Measurements from ENCODE around the gene CPT2.
A peak's percentile ranks its signal among the peaks of the same experiment; 100 is the strongest.

Gene CPT2

GRCh38 chr1:53196485-53197290, at the start of gene CPT2:
CPT2 (plus strand) TSS chr1:53196824; CDS start chr1:53196944, 120 bp downstream.
- in situ Hi-C loops (cut with MboI; ENCODE audit: low sequenced_read_pairs), result loop anchor here (25.0 kb wide), 1 partner anchor 284 kb away; the partner anchor contains the start of gene ECHDC2
- Histone ChIP-seq H3K9me3 (no peaks in the 10 kb centered on the region), H3K4me1 (peaks cover 8% of the 10 kb centered on the region), H3K36me3 (replicated peaks) (peaks cover 14% of the 10 kb centered on the region), H3K27me3 (ENCODE audit: low read depth) (no peaks in the 10 kb centered on the region), H3K4me3 (peak within 1 kb of the TSS; percentile 61)
- DNase-seq (ENCODE audit: low spot score in 2 of 2), result peak; percentile 88 to 96

GRCh38 chr1:53147174-53147573, 49.5 kb upstream of the CPT2 start:
- no peak for DNase-seq (ENCODE audit: low spot score in 2 of 2)
- Histone ChIP-seq H3K27me3 (ENCODE audit: low read depth) (no peaks in the 10 kb centered on the region), H3K36me3 (replicated peaks) (no peaks in the 10 kb centered on the region), H3K4me3 (no peak overlapping the region), H3K4me1 (peaks cover 4% of the 10 kb centered on the region), H3K9me3 (no peaks in the 10 kb centered on the region)
- in situ Hi-C loops (cut with MboI; ENCODE audit: low sequenced_read_pairs), result no loop called here

- no peak overlapping the region for H3K4me3 ChIP-seq
- no peaks in the 10 kb centered on the region for H3K27me3 ChIP-seq (ENCODE audit: low read depth)
- peaks cover 4% of the 10 kb centered on the region for H3K4me1 ChIP-seq
- no peaks in the 10 kb centered on the region for H3K9me3 ChIP-seq
- in situ Hi-C loops (cut with MboI; ENCODE audit: low sequenced_read_pairs), result no loop called here
- no peaks in the 10 kb centered on the region for H3K36me3 ChIP-seq (replicated peaks)
- DNase-seq (ENCODE audit: low spot score in 2 of 2), result no peak
Measured at GRCh38 chr1:53148123-53148522, 48.5 kb upstream of the CPT2 start.

GRCh38 chr1:53153752-53154151, 42.9 kb upstream of the CPT2 start:
- Histone ChIP-seq H3K4me3 (no peak overlapping the region), H3K9me3 (no peaks in the 10 kb centered on the region), H3K4me1 (no peaks in the 10 kb centered on the region), H3K36me3 (replicated peaks) (no peaks in the 10 kb centered on the region), H3K27me3 (ENCODE audit: low read depth) (no peaks in the 10 kb centered on the region)
- in situ Hi-C loops (cut with MboI; ENCODE audit: low sequenced_read_pairs), result no loop called here
- no peak for DNase-seq (ENCODE audit: low spot score in 2 of 2)

GRCh38 chr1:53154859-53155438, 41.7 kb upstream of the CPT2 start:
- no peaks in the 10 kb centered on the region for H3K9me3 ChIP-seq
- H3K4me1 ChIP-seq, result no peaks in the 10 kb centered on the region
- DNase-seq (ENCODE audit: low spot score in 2 of 2), result no peak
- no peaks in the 10 kb centered on the region for H3K27me3 ChIP-seq (ENCODE audit: low read depth)
- H3K4me3 ChIP-seq, result no peak overlapping the region
- H3K36me3 ChIP-seq (replicated peaks), result no peaks in the 10 kb centered on the region
- in situ Hi-C loops (cut with MboI; ENCODE audit: low sequenced_read_pairs), result no loop called here

- DNase-seq (ENCODE audit: low spot score in 2 of 2), result no peak
- no peaks in the 10 kb centered on the region for H3K36me3 ChIP-seq (replicated peaks)
- in situ Hi-C loops (cut with MboI; ENCODE audit: low sequenced_read_pairs), result no loop called here
- no peaks in the 10 kb centered on the region for H3K4me1 ChIP-seq
- no peaks in the 10 kb centered on the region for H3K9me3 ChIP-seq
- H3K4me3 ChIP-seq, result no peak overlapping the region
- no peaks in the 10 kb centered on the region for H3K27me3 ChIP-seq (ENCODE audit: low read depth)
Measured at GRCh38 chr1:53155534-53155933, 41.1 kb upstream of the CPT2 start.

- no peak for DNase-seq (ENCODE audit: low spot score in 2 of 2)
- Histone ChIP-seq H3K27me3 (ENCODE audit: low read depth) (no peaks in the 10 kb centered on the region), H3K4me1 (no peaks in the 10 kb centered on the region), H3K9me3 (no peaks in the 10 kb centered on the region), H3K4me3 (no peak overlapping the region), H3K36me3 (replicated peaks) (no peaks in the 10 kb centered on the region)
- in situ Hi-C loops (cut with MboI; ENCODE audit: low sequenced_read_pairs), result no loop called here
Measured at GRCh38 chr1:53155945-53156344, 40.7 kb upstream of the CPT2 start.

GRCh38 chr1:53156783-53157182, 39.8 kb upstream of the CPT2 start:
- Histone ChIP-seq H3K9me3 (no peaks in the 10 kb centered on the region), H3K36me3 (replicated peaks) (no peaks in the 10 kb centered on the region), H3K4me3 (no peak overlapping the region), H3K4me1 (no peaks in the 10 kb centered on the region), H3K27me3 (ENCODE audit: low read depth) (no peaks in the 10 kb centered on the region)
- in situ Hi-C loops (cut with MboI; ENCODE audit: low sequenced_read_pairs), result no loop called here
- DNase-seq (ENCODE audit: low spot score in 2 of 2), result no peak

GRCh38 chr1:53158900-53159299, 37.7 kb upstream of the CPT2 start:
- Histone ChIP-seq H3K9me3 (no peaks in the 10 kb centered on the region), H3K36me3 (replicated peaks) (no peaks in the 10 kb centered on the region), H3K4me3 (no peak overlapping the region), H3K27me3 (ENCODE audit: low read depth) (no peaks in the 10 kb centered on the region), H3K4me1 (no peaks in the 10 kb centered on the region)
- DNase-seq (ENCODE audit: low spot score in 2 of 2), result no peak
- in situ Hi-C loops (cut with MboI; ENCODE audit: low sequenced_read_pairs), result no loop called here

GRCh38 chr1:53160924-53161378, 35.7 kb upstream of the CPT2 start:
- Histone ChIP-seq H3K4me1 (no peaks in the 10 kb centered on the region), H3K4me3 (no peak overlapping the region), H3K9me3 (no peaks in the 10 kb centered on the region), H3K27me3 (ENCODE audit: low read depth) (peaks cover 2% of the 10 kb centered on the region; the same call in 1 of the 2 replicates), H3K36me3 (replicated peaks) (no peaks in the 10 kb centered on the region)
- DNase-seq (ENCODE audit: low spot score in 2 of 2), result no peak
- in situ Hi-C loops (cut with MboI; ENCODE audit: low sequenced_read_pairs), result no loop called here

- Histone ChIP-seq H3K4me1 (no peaks in the 10 kb centered on the region), H3K27me3 (ENCODE audit: low read depth) (peaks cover 2% of the 10 kb centered on the region; the same call in 1 of the 2 replicates), H3K36me3 (replicated peaks) (no peaks in the 10 kb centered on the region), H3K9me3 (no peaks in the 10 kb centered on the region), H3K4me3 (no peak overlapping the region)
- no peak for DNase-seq (ENCODE audit: low spot score in 2 of 2)
- in situ Hi-C loops (cut with MboI; ENCODE audit: low sequenced_read_pairs), result no loop called here
Measured at GRCh38 chr1:53162621-53163020, 34.0 kb upstream of the CPT2 start.

GRCh38 chr1:53163291-53163768, 33.3 kb upstream of the CPT2 start:
- H3K4me1 ChIP-seq, result no peaks in the 10 kb centered on the region
- peaks cover 2% of the 10 kb centered on the region; the same call in 1 of the 2 replicates for H3K27me3 ChIP-seq (ENCODE audit: low read depth)
- H3K36me3 ChIP-seq (replicated peaks), result no peaks in the 10 kb centered on the region
- no peak for DNase-seq (ENCODE audit: low spot score in 2 of 2)
- H3K9me3 ChIP-seq, result no peaks in the 10 kb centered on the region
- no peak overlapping the region for H3K4me3 ChIP-seq
- in situ Hi-C loops (cut with MboI; ENCODE audit: low sequenced_read_pairs), result no loop called here

- in situ Hi-C loops (cut with MboI; ENCODE audit: low sequenced_read_pairs), result no loop called here
- no peaks in the 10 kb centered on the region for H3K9me3 ChIP-seq
Measured at GRCh38 chr1:53165408-53165961, 31.1 kb upstream of the CPT2 start.

GRCh38 chr1:53166366-53166765, 30.3 kb upstream of the CPT2 start:
- in situ Hi-C loops (cut with MboI; ENCODE audit: low sequenced_read_pairs), result no loop called here
- H3K36me3 ChIP-seq (replicated peaks), result no peaks in the 10 kb centered on the region
- peaks cover 2% of the 10 kb centered on the region; the same call in 1 of the 2 replicates for H3K27me3 ChIP-seq (ENCODE audit: low read depth)
- no peaks in the 10 kb centered on the region for H3K4me1 ChIP-seq
- H3K9me3 ChIP-seq, result no peaks in the 10 kb centered on the region
- no peak overlapping the region for H3K4me3 ChIP-seq
- DNase-seq (ENCODE audit: low spot score in 2 of 2), result no peak

More at GRCh38 chr1:53165408-53165961, 31.1 kb upstream of the CPT2 start:
- Histone ChIP-seq H3K36me3 (replicated peaks) (no peaks in the 10 kb centered on the region), H3K4me1 (no peaks in the 10 kb centered on the region), H3K27me3 (ENCODE audit: low read depth) (peaks cover 2% of the 10 kb centered on the region; the same call in 1 of the 2 replicates), H3K4me3 (no peak overlapping the region)
- no peak for DNase-seq (ENCODE audit: low spot score in 2 of 2)

Data from HAP-1 (cell line).